ENCODE data around the gene BICDL1.

- no peak for TF ChIP-seq EP300 (IDR thresholded peaks at IDR 0.05)
- TF ChIP-seq, protein P1, sequence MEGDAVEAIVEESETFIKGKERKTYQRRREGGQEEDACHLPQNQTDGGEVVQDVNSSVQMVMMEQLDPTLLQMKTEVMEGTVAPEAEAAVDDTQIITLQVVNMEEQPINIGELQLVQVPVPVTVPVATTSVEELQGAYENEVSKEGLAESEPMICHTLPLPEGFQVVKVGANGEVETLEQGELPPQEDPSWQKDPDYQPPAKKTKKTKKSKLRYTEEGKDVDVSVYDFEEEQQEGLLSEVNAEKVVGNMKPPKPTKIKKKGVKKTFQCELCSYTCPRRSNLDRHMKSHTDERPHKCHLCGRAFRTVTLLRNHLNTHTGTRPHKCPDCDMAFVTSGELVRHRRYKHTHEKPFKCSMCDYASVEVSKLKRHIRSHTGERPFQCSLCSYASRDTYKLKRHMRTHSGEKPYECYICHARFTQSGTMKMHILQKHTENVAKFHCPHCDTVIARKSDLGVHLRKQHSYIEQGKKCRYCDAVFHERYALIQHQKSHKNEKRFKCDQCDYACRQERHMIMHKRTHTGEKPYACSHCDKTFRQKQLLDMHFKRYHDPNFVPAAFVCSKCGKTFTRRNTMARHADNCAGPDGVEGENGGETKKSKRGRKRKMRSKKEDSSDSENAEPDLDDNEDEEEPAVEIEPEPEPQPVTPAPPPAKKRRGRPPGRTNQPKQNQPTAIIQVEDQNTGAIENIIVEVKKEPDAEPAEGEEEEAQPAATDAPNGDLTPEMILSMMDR (IDR thresholded peaks at IDR 0.05): no peak
- no peak for TF ChIP-seq POLR2AphosphoS5 (IDR thresholded peaks at IDR 0.05)
Observed at GRCh38 chr12:119942386-119942785, 46.6 kb upstream of the BICDL1 start.

All from suprapubic skin (tissue), 4 donors.